ENCODE data around the gene VRK3.
A peak's percentile ranks its signal among the peaks of the same experiment; 100 is the strongest.

GRCh38 chr19:49929611-49930482 is 95.3 kb downstream of the VRK3 start:
- TF ChIP-seq POLR2A (IDR thresholded peaks at IDR 0.05; ENCODE audit: low read depth, low read length) (peak; percentile 80), CTCF (IDR thresholded peaks at IDR 0.05; ENCODE audit: extremely low read depth in 1 of 2, insufficient read depth in 1 of 2, low read depth in 1 of 2, low read length in 2 of 2) (no peak), EZH2 (IDR thresholded peaks at IDR 0.05; ENCODE audit: borderline replicate concordance, low read depth, low read length, severe bottlenecking) (no peak), MYC (IDR thresholded peaks at IDR 0.05; ENCODE audit: low read depth, low read length) (peak; percentile 83), JUN (IDR thresholded peaks at IDR 0.05; ENCODE audit: borderline replicate concordance, insufficient read depth, insufficient read length, low read depth) (no peak), MAX (IDR thresholded peaks at IDR 0.05; ENCODE audit: insufficient read depth, insufficient read length) (peak; percentile 60)

Data from endothelial cell of umbilical vein (primary cell).